ENCODE data around the gene TMEM131L.
"Not testable (repeated sequence)": the region's sequence is repeated elsewhere in the genome, so short reads cannot be mapped to it uniquely, and the experiment has no call there.

GRCh38 chr4:153416456-153416855, 49.7 kb upstream of the TMEM131L start:
- TF ChIP-seq, protein P1, sequence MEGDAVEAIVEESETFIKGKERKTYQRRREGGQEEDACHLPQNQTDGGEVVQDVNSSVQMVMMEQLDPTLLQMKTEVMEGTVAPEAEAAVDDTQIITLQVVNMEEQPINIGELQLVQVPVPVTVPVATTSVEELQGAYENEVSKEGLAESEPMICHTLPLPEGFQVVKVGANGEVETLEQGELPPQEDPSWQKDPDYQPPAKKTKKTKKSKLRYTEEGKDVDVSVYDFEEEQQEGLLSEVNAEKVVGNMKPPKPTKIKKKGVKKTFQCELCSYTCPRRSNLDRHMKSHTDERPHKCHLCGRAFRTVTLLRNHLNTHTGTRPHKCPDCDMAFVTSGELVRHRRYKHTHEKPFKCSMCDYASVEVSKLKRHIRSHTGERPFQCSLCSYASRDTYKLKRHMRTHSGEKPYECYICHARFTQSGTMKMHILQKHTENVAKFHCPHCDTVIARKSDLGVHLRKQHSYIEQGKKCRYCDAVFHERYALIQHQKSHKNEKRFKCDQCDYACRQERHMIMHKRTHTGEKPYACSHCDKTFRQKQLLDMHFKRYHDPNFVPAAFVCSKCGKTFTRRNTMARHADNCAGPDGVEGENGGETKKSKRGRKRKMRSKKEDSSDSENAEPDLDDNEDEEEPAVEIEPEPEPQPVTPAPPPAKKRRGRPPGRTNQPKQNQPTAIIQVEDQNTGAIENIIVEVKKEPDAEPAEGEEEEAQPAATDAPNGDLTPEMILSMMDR (IDR thresholded peaks at IDR 0.05; ENCODE audit: low read length): not testable (repeated sequence)
- TF ChIP-seq EZH2 (IDR thresholded peaks at IDR 0.05; ENCODE audit: borderline replicate concordance, low read length): not testable (repeated sequence)

All from OCI-LY1 (cell line).